ENCODE data around the gene XKR8.
"Not testable (repeated sequence)": the region's sequence is repeated elsewhere in the genome, so short reads cannot be mapped to it uniquely, and the experiment has no call there.

XKR8 gene

DNA sequence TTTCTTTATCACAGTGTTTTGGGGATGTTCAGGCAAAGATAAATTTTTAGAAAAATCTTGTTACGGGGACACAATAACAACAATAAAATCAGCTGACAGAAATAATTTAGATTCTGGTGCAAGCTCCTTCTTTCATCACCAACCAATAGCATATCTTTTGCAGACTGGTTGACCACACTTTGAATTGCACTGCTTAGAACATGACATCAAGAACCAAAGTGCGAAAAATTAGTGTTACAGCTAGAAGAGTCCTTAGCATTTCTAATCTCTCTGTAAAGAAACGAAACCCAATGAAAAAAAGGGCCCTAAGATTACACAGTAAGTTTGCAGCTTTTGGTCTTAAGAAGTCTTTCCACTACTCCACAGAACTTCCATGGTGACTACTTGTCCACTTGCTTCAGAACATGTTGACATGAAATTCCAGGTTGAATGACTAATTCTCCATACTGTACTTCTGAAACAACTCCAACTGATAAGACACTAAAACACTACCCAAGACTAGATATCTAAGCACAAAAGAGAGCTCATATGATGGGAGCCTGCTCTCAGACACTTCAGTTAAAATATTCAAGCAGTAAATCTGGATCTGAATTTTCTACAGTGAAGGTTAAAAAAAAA lies 31.3 kb downstream of the XKR8 start:
- peak; percentile 90 for DNase-seq (ENCODE audit: low read depth)

DNA sequence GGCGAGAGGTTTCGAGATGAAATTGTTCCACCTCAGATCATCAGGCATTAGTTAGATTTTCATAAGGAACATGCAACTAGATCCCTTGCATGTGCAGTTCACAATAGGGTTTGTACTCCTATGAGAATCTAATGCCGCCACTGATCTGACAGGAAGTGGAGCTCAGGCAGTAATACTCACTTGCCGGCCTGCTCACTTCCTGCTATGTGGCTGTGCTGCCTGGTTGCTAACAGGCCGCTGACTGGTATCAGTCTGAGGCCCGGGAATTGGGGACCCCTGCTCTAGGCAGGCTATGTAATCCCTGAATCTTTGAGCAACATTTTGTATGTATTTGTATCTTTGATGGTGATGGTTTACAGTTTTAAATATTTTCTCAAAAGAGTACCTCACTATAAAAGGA lies 32.5 kb downstream of the XKR8 start:
- DNase-seq (ENCODE audit: low read depth): no peak

GRCh38 chr1:27993241-27993640 lies 33.5 kb downstream of the XKR8 start:
- peak; percentile 11 for DNase-seq (ENCODE audit: low read depth)

- peak; percentile 49 for DNase-seq (ENCODE audit: low read depth)
Measured at GRCh38 chr1:27994060-27994459, 34.3 kb downstream of the XKR8 start.

DNA sequence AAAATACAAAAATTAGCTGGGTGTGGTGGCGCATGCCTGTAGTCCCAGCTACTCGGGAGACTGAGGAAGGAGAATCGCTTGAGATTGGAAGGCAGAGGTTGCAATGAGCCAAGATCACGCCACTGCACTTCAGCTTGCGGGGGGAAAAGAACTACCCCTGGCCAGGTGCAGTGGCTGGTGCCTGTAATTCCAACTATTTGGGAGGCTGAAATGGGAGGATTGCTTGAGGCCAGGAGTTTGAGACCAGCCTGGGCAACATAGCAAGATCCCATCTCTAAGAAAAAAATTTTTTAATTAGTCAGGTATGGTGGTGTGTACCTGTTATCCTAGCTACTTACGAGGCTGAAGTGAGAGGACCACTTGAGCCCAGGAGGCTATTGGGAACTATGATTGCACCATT lies 34.8 kb downstream of the XKR8 start:
- DNase-seq (ENCODE audit: low read depth): not testable (repeated sequence)

DNA sequence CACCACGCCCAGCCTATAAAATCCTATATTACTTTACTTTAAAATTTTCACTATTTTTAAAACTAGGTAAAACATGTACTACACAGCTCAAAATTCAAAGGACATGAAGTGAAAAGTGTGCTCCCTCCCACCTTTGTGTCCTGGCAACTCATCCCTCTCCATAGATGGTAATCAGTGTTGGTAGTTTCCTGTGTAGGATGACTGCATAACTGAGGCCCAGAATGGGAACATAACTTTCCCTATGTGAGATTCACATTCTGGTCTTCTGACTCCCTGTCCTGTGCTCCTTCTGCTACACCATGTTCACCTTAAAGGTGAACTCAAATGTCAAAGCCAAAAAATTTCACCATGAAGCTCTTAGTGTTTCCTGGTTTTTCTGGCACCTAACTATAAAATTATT lies 39.3 kb downstream of the XKR8 start:
- DNase-seq (ENCODE audit: low read depth): no peak

GRCh38 chr1:28002600-28002999 lies 42.8 kb downstream of the XKR8 start:
- no peak for DNase-seq (ENCODE audit: low read depth)

GRCh38 chr1:28003117-28003516 lies 43.3 kb downstream of the XKR8 start:
- DNase-seq (ENCODE audit: low read depth): not testable (repeated sequence)

- DNase-seq (ENCODE audit: low read depth): peak; percentile 8
Measured at GRCh38 chr1:28010969-28011368, 51.2 kb downstream of the XKR8 start.
